Epithelial cell of proximal tubule (primary cell): ENCODE results near the gene OTOL1. TPM values are rescaled to one million over a fixed set of nuclear protein-coding genes. Genes with fewer than 3 reads are reported as not detected.

Experiments used
- DNase-seq: peaks from one replicate; pipeline ENCODE4 v3.0.0-alpha.2; 2011; ENCODE audit warnings: low read depth
- H3K4me3 ChIP-seq: 2 replicates; pipeline ENCODE4 v1.5.1; 2011; ENCODE audit warnings: low read depth, mild to moderate bottlenecking, low read length
- total RNA-seq: library from RNA; depleted of rRNA; stranded (reverse); fragments of >200 nt; gene quantifications from 2 replicates; pipeline ENCODE4 v1.2.3, GENCODE V29; 2015
- TF ChIP-seq, protein P1 (sequence below): conservative IDR thresholded peaks from 2 replicates; pipeline ENCODE4 v1.5.1; 2012; ENCODE audit warnings: low read depth, mild to moderate bottlenecking, low read length

The OTOL1 gene
- total RNA-seq, 1 donor from 2014 or later = not detected

DNA sequence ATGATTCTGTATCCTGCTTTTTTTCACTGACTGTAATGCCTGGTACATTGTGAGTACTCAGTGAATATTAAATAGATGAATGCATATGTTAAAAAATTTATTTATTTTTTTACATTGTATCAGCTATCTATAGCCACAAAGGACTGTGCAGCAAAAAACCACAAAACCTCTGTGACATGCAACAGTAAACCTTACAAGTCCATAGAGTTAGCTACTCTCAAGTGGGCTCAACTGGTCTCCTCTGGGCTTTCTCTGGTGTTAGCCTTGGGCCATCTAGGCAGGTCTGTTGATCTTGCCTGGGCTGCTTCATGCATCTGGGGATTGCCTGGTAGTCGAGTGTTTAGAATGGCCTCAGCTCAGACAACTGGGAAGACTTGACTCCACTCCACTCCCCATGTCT, 35.3 kb downstream of the OTOL1 start:
- DNase-seq = no peak
- H3K4me3 ChIP-seq = no peak overlapping the region
- TF ChIP-seq, protein P1, sequence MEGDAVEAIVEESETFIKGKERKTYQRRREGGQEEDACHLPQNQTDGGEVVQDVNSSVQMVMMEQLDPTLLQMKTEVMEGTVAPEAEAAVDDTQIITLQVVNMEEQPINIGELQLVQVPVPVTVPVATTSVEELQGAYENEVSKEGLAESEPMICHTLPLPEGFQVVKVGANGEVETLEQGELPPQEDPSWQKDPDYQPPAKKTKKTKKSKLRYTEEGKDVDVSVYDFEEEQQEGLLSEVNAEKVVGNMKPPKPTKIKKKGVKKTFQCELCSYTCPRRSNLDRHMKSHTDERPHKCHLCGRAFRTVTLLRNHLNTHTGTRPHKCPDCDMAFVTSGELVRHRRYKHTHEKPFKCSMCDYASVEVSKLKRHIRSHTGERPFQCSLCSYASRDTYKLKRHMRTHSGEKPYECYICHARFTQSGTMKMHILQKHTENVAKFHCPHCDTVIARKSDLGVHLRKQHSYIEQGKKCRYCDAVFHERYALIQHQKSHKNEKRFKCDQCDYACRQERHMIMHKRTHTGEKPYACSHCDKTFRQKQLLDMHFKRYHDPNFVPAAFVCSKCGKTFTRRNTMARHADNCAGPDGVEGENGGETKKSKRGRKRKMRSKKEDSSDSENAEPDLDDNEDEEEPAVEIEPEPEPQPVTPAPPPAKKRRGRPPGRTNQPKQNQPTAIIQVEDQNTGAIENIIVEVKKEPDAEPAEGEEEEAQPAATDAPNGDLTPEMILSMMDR = no peak

DNA sequence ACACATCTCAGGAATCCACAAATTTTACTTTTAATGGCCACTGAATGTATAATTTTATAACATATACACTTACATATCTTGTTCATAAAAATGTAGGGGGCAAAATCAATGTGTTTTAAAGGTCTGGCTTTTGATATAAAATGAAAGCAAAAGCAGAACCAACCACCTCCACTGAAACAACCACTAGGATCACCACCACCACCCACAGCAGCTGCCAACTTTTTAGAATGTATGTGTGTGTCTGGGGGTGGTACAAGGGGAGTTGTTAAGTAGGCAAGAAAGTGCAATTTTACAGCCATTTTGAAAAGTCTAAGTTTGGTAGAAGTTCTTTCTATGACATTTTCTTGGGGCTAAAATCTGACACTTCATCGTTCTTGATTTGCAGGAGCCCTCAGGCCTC, 44.0 kb downstream of the OTOL1 start:
- H3K4me3 ChIP-seq = no peak overlapping the region
- TF ChIP-seq, protein P1 = no peak
- DNase-seq = no peak

DNA sequence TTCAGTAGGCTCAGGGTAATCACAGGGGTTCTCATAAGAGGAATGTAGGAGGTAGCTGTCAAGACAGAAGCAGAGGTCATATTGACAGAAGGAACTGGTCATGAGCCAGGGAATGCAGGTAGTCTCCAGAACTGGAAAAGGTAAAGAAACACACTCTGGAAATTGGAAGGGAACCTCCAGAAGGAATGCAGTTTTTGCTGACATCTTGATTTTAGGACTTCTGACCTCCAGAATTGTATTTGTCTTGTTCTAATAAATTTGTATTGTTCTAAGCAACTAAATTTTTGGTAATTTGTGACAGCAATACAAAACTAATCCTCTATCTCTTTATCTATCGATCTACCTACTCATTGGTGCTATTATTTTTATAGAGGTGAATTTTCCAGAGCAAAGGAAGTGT, 49.2 kb downstream of the OTOL1 start:
- DNase-seq = no peak
- TF ChIP-seq, protein P1 = no peak
- no peak overlapping the region for H3K4me3 ChIP-seq

- TF ChIP-seq, protein P1 = no peak
- DNase-seq = no peak
- H3K4me3 ChIP-seq = no peak overlapping the region
Observed at GRCh38 chr3:161548301-161548700, 51.7 kb downstream of the OTOL1 start.

DNA sequence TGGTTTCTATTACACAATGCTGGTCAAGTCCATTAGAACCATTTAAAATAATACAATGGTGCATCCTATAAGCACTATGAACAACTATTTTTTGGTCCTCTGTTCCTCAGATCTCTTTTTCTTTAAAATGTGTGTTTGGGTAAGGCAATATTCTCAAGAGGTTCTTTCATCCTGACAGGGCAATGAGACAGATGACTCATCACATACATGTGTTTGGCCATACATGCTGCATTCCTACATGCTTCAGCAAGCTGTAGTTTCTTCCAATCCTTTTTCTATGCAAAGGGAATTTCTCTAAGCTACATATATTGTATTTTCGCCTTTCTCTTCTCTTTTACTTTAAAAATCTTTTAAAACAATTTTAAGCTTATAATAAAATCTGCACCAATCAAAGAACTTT, 52.7 kb downstream of the OTOL1 start:
- TF ChIP-seq, protein P1 = no peak
- no peak overlapping the region for H3K4me3 ChIP-seq
- DNase-seq = no peak

GRCh38 chr3:161550491-161551195, 54.0 kb downstream of the OTOL1 start:
- TF ChIP-seq, protein P1 = no peak
- no peak for DNase-seq
- H3K4me3 ChIP-seq = no peak overlapping the region

DNA sequence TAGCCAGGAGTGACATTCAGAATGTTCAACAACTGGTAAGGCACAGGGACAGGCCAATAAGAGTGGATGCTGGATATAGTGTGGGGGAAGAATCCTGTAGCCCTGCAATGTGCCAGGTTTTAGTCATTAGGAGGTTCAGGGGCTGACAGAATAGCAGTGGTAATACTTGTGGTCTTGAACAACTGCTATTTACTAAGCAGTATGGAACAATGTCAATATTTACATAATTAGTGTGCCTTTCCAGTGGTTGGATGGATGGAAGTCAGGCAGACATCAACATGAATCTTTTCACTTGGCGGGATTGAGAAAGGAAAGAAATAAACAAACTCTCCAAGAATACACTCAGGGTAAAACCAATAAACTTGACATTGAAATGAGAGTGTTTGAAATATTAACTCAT, 55.1 kb downstream of the OTOL1 start:
- TF ChIP-seq, protein P1 = no peak
- no peak for DNase-seq
- H3K4me3 ChIP-seq = no peak overlapping the region
